ENCODE results near the gene R3HDM2.

DNA sequence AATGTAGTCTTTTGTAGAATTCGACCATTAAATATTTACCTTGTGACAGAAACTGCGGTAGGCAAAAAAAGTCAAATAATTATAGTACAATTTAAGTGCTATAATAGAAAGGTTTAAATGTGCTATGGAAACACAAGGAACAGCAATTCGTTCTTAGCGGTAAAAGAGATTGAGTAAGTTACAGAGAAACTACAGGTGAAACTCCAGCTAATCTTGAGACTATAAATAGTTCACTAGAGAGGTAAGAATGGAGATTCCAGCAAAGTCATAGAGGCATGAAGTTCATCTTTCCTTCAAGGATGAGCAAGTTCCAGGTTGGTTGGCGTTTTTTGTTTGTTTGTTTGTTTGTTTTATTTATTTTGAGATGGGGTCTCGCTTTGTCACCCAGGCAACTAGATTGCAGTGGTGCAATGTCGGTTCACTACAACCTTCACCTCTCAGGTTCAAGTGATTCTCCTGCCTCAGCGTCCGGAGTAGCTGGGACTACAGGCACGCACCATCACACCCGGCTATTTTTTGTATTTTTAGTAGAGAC, 878 bp upstream of the R3HDM2 start:
- TF ChIP-seq, protein P1, sequence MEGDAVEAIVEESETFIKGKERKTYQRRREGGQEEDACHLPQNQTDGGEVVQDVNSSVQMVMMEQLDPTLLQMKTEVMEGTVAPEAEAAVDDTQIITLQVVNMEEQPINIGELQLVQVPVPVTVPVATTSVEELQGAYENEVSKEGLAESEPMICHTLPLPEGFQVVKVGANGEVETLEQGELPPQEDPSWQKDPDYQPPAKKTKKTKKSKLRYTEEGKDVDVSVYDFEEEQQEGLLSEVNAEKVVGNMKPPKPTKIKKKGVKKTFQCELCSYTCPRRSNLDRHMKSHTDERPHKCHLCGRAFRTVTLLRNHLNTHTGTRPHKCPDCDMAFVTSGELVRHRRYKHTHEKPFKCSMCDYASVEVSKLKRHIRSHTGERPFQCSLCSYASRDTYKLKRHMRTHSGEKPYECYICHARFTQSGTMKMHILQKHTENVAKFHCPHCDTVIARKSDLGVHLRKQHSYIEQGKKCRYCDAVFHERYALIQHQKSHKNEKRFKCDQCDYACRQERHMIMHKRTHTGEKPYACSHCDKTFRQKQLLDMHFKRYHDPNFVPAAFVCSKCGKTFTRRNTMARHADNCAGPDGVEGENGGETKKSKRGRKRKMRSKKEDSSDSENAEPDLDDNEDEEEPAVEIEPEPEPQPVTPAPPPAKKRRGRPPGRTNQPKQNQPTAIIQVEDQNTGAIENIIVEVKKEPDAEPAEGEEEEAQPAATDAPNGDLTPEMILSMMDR (IDR thresholded peaks at IDR 0.05; ENCODE audit: low read depth, low read length, missing input control), result no peak
- TF ChIP-seq HNF4A (conservative IDR thresholded peaks at IDR 0.05), result no peak
- TF ChIP-seq RAD21 (IDR thresholded peaks at IDR 0.05), result no peak
- TF ChIP-seq TAF1 (conservative IDR thresholded peaks at IDR 0.05), result no peak
- TF ChIP-seq SP1 (IDR thresholded peaks at IDR 0.05), result no peak

All from liver (tissue), 3 donors.